C4-2B (cell line): ENCODE results near the gene CCDC170.
A peak's percentile ranks its signal among the peaks of the same experiment; 100 is the strongest.

Experiments
- H3K27ac ChIP-seq: fragments of 450-650 bp; 2 replicates; pipeline ENCODE4 v1.5.1; 2017
- ZFX ChIP-seq: fragments of 450-650 bp; IDR thresholded peaks from 2 replicates; pipeline ENCODE4 v1.6.1; 2017
- TF ChIP-seq, protein P1 (sequence below): fragments of 450-650 bp; conservative IDR thresholded peaks from 2 replicates; pipeline ENCODE4 v1.5.1; 2017; ENCODE audit warnings: mild to moderate bottlenecking

The CCDC170 gene

DNA sequence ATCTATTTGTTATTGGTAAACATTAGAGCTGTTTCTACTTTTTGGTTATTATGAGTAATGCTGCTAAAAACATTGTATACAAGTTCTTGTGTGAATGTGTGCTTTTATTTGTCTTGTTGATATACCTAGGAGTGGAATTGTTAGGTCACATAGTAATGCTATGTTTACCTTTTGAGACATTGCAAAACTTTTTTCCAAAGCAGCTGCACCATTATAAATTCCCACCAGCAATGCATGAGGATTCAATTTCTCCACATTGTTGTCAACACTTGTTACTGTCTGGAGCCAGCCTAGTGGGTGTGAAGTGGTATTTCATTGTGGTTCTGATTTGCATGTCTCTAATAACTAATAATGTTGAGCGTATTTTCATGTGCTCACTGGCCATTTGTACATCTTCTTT is 145.9 kb downstream of the CCDC170 start:
- TF ChIP-seq, protein P1, sequence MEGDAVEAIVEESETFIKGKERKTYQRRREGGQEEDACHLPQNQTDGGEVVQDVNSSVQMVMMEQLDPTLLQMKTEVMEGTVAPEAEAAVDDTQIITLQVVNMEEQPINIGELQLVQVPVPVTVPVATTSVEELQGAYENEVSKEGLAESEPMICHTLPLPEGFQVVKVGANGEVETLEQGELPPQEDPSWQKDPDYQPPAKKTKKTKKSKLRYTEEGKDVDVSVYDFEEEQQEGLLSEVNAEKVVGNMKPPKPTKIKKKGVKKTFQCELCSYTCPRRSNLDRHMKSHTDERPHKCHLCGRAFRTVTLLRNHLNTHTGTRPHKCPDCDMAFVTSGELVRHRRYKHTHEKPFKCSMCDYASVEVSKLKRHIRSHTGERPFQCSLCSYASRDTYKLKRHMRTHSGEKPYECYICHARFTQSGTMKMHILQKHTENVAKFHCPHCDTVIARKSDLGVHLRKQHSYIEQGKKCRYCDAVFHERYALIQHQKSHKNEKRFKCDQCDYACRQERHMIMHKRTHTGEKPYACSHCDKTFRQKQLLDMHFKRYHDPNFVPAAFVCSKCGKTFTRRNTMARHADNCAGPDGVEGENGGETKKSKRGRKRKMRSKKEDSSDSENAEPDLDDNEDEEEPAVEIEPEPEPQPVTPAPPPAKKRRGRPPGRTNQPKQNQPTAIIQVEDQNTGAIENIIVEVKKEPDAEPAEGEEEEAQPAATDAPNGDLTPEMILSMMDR = no peak
- TF ChIP-seq ZFX = no peak
- no peak overlapping the region for H3K27ac ChIP-seq

GRCh38 chr6:151641028-151641427 is 147.2 kb downstream of the CCDC170 start:
- H3K27ac ChIP-seq = no peak overlapping the region
- TF ChIP-seq, protein P1 = no peak
- TF ChIP-seq ZFX = no peak

DNA sequence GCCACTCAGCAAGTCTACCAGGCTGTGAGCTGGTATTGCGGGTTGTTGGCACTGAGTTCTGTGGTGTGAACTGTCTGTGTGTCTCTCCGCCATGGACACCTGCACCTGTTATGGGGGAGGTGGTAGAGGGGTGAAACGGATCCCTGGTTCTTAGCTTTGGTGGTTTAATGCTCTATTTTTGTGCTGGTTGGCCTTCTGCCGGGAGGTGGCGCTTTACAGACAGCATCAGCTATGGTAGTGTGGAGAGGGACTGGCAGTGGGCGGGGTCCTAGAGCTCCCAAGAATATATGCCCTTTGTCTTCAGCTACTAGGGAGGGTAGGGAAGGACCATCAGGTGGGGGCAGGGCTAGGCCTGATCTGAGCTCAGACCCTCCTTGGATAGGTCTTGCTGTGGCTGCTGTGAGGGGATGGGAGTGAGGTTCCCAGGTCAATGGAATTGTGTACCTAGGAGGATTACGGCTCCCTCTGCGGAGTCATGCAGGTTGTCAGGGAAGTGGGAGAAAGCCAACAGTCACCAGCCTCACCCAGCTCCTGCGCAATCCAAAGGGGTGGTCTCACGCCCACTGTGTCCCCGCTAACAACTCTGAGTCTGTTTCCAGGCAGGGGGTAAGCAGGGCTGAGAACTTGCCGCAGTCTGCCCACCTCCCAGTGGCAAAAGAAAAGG is 154.3 kb downstream of the CCDC170 start:
- H3K27ac ChIP-seq = no peak overlapping the region
- no peak for TF ChIP-seq ZFX
- TF ChIP-seq, protein P1 = peak; percentile 48

- TF ChIP-seq ZFX = no peak
- TF ChIP-seq, protein P1 = no peak
- H3K27ac ChIP-seq = no peak overlapping the region
These were observed 156.0 kb downstream of the CCDC170 start for GRCh38 chr6:151649835-151650234.

- TF ChIP-seq ZFX = no peak
- TF ChIP-seq, protein P1 = no peak
- H3K27ac ChIP-seq = no peak overlapping the region
These were observed 157.8 kb downstream of the CCDC170 start for GRCh38 chr6:151651639-151652038.

GRCh38 chr6:151652325-151652724 is 158.5 kb downstream of the CCDC170 start:
- no peak for TF ChIP-seq ZFX
- no peak overlapping the region for H3K27ac ChIP-seq

DNA sequence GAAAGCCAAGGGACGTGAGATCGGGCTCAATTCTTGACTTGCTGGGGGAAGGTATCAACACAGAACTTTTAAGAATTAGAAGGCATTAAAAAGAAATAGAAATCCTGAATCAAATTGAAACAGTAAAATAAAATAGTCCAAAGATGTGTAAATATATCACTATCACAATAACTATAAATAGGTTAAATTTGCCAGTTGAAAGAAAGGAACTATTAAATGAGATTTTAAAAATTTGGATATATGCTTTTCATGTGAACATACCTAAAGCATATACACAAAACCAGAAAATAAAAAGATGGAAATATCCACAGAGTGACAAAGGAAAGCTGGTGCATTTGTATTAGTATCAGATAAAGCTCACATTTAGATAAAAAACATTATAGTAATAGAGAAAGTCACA is 161.3 kb downstream of the CCDC170 start:
- TF ChIP-seq, protein P1 = no peak
- TF ChIP-seq ZFX = no peak
- H3K27ac ChIP-seq = no peak overlapping the region

DNA sequence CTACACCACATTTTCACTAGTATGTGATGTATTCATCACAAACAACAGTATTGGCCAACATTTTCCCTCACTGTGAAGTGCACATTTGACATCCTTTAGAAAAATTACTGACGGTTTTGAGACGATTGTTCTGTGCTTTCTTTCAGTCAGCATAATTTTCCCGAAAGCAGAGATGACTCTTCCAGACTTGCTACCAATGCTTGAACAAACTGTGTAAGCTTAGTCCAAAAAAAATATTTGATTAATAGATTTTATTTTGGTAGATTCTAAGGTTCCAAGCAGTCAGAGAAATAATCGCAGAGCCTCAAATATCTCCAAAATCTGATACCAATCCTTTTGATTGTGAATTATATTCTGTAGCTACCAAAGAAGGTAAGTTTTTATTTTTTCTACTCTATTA is 162.6 kb downstream of the CCDC170 start:
- no peak overlapping the region for H3K27ac ChIP-seq
- TF ChIP-seq, protein P1 = no peak
- TF ChIP-seq ZFX = no peak
